Suprapubic skin (tissue), 4 donors: ENCODE measurements around the gene MARCO.

ENCODE experiments used
- POLR2A ChIP-seq, 2 donors: fragments of 450-650 bp; IDR thresholded peaks; one replicate each; pipeline ENCODE4 v1.6.1; 2017; ENCODE audit warnings: antibody characterized with exemption in 2 of 2, mild to moderate bottlenecking in 2 of 2, moderate library complexity in 2 of 2
- POLR2AphosphoS5 ChIP-seq, 3 donors: sonication (generic); formaldehyde crosslinking; IDR thresholded peaks; one replicate each; pipeline ENCODE4 v1.6.1; 2017; ENCODE audit warnings: antibody characterized with exemption in 3 of 3
- TF ChIP-seq, protein P1 (sequence below), 2 donors: fragments of 200-600 bp in 1 of 2; fragments of 450-650 bp in 1 of 2; sonication (generic) in 1 of 2; IDR thresholded peaks; one replicate each; pipeline ENCODE4 v1.5.1; 2016 to 2019; ENCODE audit warnings: antibody characterized with exemption in 2 of 2, mild to moderate bottlenecking in 1 of 2, moderate library complexity in 1 of 2

DNA sequence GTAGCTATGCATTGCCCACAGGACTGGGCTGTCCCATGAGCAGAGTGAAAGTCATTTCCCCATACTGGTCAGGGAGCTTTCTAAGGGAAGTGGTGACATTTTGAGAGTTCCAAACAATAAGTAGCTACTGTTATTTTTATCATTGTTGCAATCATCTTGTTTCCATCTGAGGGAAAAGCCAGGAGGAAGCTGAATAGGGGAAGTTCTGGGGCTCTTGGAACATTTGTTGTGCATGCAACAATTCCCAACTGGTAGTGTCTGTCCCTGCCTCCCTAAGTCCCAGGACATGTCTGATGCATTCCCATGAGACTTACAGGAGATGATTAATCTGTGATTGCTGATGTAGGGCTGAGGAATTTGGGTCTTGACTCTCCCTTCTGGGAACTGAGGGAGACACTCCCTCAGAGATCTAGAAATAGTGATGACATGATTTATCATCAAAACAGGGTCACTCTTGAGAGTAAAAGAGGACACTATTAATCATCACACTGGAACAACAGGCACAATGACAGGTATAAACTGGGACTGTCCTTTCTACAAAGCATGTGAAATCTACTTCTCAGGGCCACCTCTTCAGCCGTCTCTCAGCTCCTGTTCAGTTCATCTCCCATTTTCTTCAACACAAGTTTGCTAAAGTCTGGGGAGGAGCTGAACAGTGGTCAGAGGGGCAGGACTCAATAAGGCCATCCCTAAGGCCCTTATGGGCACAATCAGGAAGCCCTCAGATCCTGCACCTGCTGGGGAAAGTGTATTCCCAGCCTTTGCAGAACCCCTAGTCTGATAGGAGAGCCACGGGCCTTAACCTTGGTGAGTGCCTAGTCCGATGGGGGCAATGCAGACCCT, 28.0 kb upstream of the MARCO start:
- TF ChIP-seq, protein P1, sequence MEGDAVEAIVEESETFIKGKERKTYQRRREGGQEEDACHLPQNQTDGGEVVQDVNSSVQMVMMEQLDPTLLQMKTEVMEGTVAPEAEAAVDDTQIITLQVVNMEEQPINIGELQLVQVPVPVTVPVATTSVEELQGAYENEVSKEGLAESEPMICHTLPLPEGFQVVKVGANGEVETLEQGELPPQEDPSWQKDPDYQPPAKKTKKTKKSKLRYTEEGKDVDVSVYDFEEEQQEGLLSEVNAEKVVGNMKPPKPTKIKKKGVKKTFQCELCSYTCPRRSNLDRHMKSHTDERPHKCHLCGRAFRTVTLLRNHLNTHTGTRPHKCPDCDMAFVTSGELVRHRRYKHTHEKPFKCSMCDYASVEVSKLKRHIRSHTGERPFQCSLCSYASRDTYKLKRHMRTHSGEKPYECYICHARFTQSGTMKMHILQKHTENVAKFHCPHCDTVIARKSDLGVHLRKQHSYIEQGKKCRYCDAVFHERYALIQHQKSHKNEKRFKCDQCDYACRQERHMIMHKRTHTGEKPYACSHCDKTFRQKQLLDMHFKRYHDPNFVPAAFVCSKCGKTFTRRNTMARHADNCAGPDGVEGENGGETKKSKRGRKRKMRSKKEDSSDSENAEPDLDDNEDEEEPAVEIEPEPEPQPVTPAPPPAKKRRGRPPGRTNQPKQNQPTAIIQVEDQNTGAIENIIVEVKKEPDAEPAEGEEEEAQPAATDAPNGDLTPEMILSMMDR (IDR thresholded peaks at IDR 0.05) = no peak
- TF ChIP-seq POLR2AphosphoS5 (IDR thresholded peaks at IDR 0.05) = no peak
- TF ChIP-seq POLR2A (IDR thresholded peaks at IDR 0.05) = no peak
